Peyer's patch (tissue), 4 donors: ENCODE data around the gene AKAP1. TPM values are rescaled to one million over a fixed set of nuclear protein-coding genes. Genes with fewer than 3 reads are reported as not detected.

Experiments
- DNase-seq, 3 donors: peaks; one replicate each; pipeline ENCODE4 v3.0.0-alpha.2; 2017 to 2019
- H3K27ac ChIP-seq, 4 donors: fragments of 200-600 bp; sonication (generic); one replicate each; pipeline ENCODE4 v1.5.1; 2016 to 2019
- H3K27me3 ChIP-seq, 2 donors: fragments of 200-600 bp; sonication (generic); one replicate each; pipeline ENCODE4 v1.5.1; 2019
- H3K36me3 ChIP-seq, 3 donors: fragments of 200-600 bp; sonication (generic); one replicate each; pipeline ENCODE4 v1.5.1; 2016 to 2019
- H3K4me1 ChIP-seq, 4 donors: fragments of 200-600 bp; sonication (generic); one replicate each; pipeline ENCODE4 v1.5.1; 2016 to 2019
- H3K4me3 ChIP-seq, 4 donors: fragments of 200-600 bp; sonication (generic); 1 replicate in 3 of 4; 2 replicates in 1 of 4; pipeline ENCODE4 v1.5.1; 2016 to 2019; ENCODE audit warnings: mild to moderate bottlenecking in 1 of 4
- H3K9me3 ChIP-seq, 4 donors: fragments of 200-600 bp; sonication (generic); one replicate each; pipeline ENCODE4 v1.5.1; 2016 to 2019; ENCODE audit warnings: mild to moderate bottlenecking in 1 of 4
- POLR2A ChIP-seq, 2 donors: fragments of 450-650 bp; IDR thresholded peaks; one replicate each; pipeline ENCODE4 v1.5.1; 2017; ENCODE audit warnings: antibody characterized with exemption in 2 of 2, mild to moderate bottlenecking in 2 of 2, moderate library complexity in 2 of 2
- total RNA-seq, 4 donors: library from RNA; depleted of rRNA; stranded (reverse); fragments of >200 nt; gene quantifications; one replicate each; pipeline ENCODE4 v1.1.0, GENCODE V29; 2016
- TF ChIP-seq, protein P1 (sequence below), 6 experiments: fragments of 450-650 bp in 4 of 6; fragments of 200-600 bp in 2 of 6; sonication (generic) in 1 of 6; IDR thresholded peaks; one replicate each; pipeline ENCODE4 v1.5.1; 2017 to 2019; ENCODE audit warnings: antibody characterized with exemption in 6 of 6, mild to moderate bottlenecking in 3 of 6, moderate library complexity in 1 of 6

AKAP1 gene
- total RNA-seq, 4 donors from 2014 or later, result 123 to 203 (median 166) TPM

DNA sequence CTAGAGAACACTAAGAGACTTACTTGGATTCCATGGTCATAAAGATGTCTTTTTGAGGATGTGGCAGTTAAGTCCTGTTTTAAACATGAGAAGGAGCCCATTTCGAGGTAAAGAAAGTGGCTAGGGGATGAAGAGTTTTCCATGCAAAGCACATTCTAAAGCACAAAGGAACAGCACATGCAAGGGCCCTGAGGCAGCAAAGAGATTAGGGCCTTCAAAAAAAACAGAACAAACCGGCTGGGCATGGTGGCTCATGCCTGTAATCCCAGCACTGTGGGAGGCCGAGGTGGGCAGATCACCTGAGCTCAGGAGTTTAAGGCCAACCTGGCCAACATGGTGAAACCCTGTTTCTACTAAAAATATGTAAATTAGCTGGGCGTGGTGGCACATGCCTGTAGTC lies 79.8 kb downstream of the AKAP1 start:
- TF ChIP-seq, protein P1, sequence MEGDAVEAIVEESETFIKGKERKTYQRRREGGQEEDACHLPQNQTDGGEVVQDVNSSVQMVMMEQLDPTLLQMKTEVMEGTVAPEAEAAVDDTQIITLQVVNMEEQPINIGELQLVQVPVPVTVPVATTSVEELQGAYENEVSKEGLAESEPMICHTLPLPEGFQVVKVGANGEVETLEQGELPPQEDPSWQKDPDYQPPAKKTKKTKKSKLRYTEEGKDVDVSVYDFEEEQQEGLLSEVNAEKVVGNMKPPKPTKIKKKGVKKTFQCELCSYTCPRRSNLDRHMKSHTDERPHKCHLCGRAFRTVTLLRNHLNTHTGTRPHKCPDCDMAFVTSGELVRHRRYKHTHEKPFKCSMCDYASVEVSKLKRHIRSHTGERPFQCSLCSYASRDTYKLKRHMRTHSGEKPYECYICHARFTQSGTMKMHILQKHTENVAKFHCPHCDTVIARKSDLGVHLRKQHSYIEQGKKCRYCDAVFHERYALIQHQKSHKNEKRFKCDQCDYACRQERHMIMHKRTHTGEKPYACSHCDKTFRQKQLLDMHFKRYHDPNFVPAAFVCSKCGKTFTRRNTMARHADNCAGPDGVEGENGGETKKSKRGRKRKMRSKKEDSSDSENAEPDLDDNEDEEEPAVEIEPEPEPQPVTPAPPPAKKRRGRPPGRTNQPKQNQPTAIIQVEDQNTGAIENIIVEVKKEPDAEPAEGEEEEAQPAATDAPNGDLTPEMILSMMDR (IDR thresholded peaks at IDR 0.05), result no peak
- no peak for TF ChIP-seq POLR2A (IDR thresholded peaks at IDR 0.05)

DNA sequence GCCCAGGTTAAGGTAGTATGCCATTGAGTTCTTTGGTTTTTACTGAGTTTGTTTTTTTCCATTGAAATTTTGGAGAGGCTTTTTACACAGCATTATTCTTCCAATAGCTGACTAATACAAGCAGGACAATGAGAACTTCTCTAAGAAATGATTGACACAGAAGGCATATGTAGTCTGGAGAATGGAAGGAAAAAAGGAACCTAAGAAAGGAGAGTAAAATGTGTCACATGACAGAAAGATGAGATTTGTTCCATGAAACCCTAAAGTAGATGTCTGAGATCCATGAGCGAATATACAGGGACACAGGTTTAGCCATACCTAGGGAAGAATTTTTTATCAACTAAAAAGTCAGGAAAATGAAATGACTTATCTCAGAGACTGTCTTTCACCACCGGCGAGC lies 80.7 kb downstream of the AKAP1 start:
- H3K27me3 ChIP-seq, result no peaks in the 10 kb centered on the region
- no peaks in the 10 kb centered on the region for H3K9me3 ChIP-seq
- no peak overlapping the region for H3K27ac ChIP-seq
- TF ChIP-seq, protein P1 (IDR thresholded peaks at IDR 0.05), result no peak
- TF ChIP-seq POLR2A (IDR thresholded peaks at IDR 0.05), result no peak
- no peaks in the 10 kb centered on the region for H3K4me1 ChIP-seq
- no peak overlapping the region for H3K4me3 ChIP-seq
- no peak for DNase-seq
- no peaks in the 10 kb centered on the region for H3K36me3 ChIP-seq

More for the DNA sequence above, 79.8 kb downstream of the AKAP1 start:
- no peaks in the 10 kb centered on the region for H3K36me3 ChIP-seq
- H3K4me1 ChIP-seq, result no peaks in the 10 kb centered on the region
- no peaks in the 10 kb centered on the region for H3K27me3 ChIP-seq
- no peak overlapping the region for H3K27ac ChIP-seq
- H3K4me3 ChIP-seq, result no peak overlapping the region
- H3K9me3 ChIP-seq, result no peaks in the 10 kb centered on the region
- no peak for DNase-seq

DNA sequence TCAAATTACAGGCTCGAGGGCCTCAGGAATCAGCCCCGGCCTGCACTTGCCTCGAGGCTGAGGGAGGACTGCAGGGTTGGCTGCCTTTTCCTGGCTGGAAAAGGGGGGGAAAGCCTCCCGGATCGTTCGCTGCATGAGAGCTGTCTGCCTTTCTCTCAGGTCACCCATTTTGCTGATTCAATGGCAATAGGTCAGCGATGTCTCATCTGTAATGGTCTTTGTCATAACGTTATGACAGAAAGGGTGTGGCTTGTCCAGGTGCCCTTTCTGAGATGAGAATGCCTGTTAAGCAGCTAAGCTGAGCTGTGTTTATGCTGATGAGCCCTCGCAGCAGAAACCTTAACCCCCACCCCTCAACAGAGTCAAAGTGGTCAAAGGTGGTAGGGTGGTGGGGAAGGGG lies 81.8 kb downstream of the AKAP1 start:
- H3K36me3 ChIP-seq, result no peaks in the 10 kb centered on the region
- H3K4me1 ChIP-seq, result no peaks in the 10 kb centered on the region
- H3K9me3 ChIP-seq, result no peaks in the 10 kb centered on the region
- no peak overlapping the region for H3K4me3 ChIP-seq
- H3K27ac ChIP-seq, result no peak overlapping the region
- H3K27me3 ChIP-seq, result no peaks in the 10 kb centered on the region
- no peak for DNase-seq
- TF ChIP-seq, protein P1 (IDR thresholded peaks at IDR 0.05), result no peak
- no peak for TF ChIP-seq POLR2A (IDR thresholded peaks at IDR 0.05)

DNA sequence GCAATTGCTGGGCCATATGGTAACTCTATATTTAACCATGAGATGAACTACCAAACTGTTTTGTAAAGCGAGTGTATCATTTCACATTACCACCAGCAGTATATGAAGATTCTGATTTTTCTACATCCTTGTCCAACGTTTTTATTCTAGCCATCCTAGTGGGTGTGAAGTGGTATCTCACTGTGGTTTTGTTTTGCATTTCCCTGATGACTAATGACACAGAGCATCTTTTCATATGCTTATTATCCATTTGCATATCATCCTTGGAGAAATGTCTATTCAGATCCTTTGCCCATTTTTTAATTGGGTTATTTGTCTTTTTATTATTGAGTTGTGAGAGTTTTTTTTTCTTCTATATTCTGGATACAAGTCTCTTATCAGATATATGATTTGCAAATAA lies 83.6 kb downstream of the AKAP1 start:
- Histone ChIP-seq H3K27me3 (no peaks in the 10 kb centered on the region), H3K27ac (no peak overlapping the region), H3K9me3 (no peaks in the 10 kb centered on the region), H3K4me3 (no peak overlapping the region), H3K4me1 (no peaks in the 10 kb centered on the region), H3K36me3 (no peaks in the 10 kb centered on the region)
- TF ChIP-seq, protein P1 (IDR thresholded peaks at IDR 0.05), result no peak
- no peak for TF ChIP-seq POLR2A (IDR thresholded peaks at IDR 0.05)
- DNase-seq, result no peak

DNA sequence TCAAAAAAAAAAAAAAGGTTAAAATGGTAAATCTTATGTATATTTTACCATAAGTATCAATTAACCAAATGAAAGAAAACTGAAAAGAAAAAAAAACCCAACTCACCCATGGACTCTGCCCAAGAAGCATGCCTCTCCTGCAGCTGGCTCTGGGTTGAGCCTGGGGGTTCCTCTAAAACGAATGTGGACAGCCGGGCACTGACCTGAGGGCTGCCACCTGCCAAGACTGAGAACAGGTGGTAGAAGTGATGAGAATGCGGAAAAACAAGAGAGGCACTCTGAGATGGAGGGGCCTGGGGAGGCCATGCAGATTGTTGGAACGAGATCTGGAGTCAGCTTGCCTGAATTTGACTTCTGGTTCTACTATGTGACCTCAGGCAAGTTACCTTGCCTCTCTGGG lies 85.8 kb downstream of the AKAP1 start:
- DNase-seq, result no peak
- H3K4me3 ChIP-seq, result no peak overlapping the region
- H3K27ac ChIP-seq, result no peak overlapping the region
- H3K36me3 ChIP-seq, result no peaks in the 10 kb centered on the region
- no peaks in the 10 kb centered on the region for H3K27me3 ChIP-seq
- no peaks in the 10 kb centered on the region for H3K9me3 ChIP-seq
- no peaks in the 10 kb centered on the region for H3K4me1 ChIP-seq
- TF ChIP-seq, protein P1 (IDR thresholded peaks at IDR 0.05), result no peak
- TF ChIP-seq POLR2A (IDR thresholded peaks at IDR 0.05), result no peak

Other genes starting within 250 kb of the AKAP1 start
- 100 to 1,000 TPM in 3 of 4 donors, 10 to 100 TPM in 1; 87.0 to 344 (median 119) TPM for gene TRIM25, start 171.2 kb upstream of the AKAP1 start, total RNA-seq
- 10 to 100 TPM in 3 of 4 donors, 1 to 10 TPM in 1; 8.6 to 20.6 (median 12.5) TPM for gene COIL, start 124.2 kb upstream of the AKAP1 start, total RNA-seq
- 100 to 1,000 TPM in 1 of 4 donors, 10 to 100 TPM in 3; 48.7 to 150 (median 64.7) TPM for gene SCPEP1, start 107.1 kb upstream of the AKAP1 start, total RNA-seq
- gene MSI2, start 171.3 kb downstream of the AKAP1 start, total RNA-seq, result 10 to 100 TPM; 25.9 to 39.0 (median 29.2) TPM